Measurements from ENCODE around the gene GHRH.

GRCh38 chr20:37233548-37234253 lies 27.9 kb downstream of the GHRH start:
- TF ChIP-seq, protein P1, sequence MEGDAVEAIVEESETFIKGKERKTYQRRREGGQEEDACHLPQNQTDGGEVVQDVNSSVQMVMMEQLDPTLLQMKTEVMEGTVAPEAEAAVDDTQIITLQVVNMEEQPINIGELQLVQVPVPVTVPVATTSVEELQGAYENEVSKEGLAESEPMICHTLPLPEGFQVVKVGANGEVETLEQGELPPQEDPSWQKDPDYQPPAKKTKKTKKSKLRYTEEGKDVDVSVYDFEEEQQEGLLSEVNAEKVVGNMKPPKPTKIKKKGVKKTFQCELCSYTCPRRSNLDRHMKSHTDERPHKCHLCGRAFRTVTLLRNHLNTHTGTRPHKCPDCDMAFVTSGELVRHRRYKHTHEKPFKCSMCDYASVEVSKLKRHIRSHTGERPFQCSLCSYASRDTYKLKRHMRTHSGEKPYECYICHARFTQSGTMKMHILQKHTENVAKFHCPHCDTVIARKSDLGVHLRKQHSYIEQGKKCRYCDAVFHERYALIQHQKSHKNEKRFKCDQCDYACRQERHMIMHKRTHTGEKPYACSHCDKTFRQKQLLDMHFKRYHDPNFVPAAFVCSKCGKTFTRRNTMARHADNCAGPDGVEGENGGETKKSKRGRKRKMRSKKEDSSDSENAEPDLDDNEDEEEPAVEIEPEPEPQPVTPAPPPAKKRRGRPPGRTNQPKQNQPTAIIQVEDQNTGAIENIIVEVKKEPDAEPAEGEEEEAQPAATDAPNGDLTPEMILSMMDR (IDR thresholded peaks at IDR 0.05; ENCODE audit: low read depth, low read length) = no peak
- no peak for TF ChIP-seq EZH2phosphoT487 (IDR thresholded peaks at IDR 0.05; ENCODE audit: low read depth)
